K562 (cell line): Measurements from ENCODE around the gene MPC2. TPM values are rescaled to one million over a fixed set of nuclear protein-coding genes. Genes with fewer than 3 reads are reported as not detected.
A peak's percentile ranks its signal among the peaks of the same experiment; 100 is the strongest.

Experiments used
- ATAC-seq: fragments of 200-7000 bp; cut with Tn5 transposase; 3 replicates; pipeline ENCODE4 v1.9.1; 2020; ENCODE audit warnings: moderate library complexity
- BruUV-seq: library from RNA; stranded (reverse); fragments of 400-500 nt; replicated peaks from 2 replicates; lab custom pipeline; 2021; lab: Mats Ljungman, UMichigan
- CTCF ChIA-PET: fragments of 300-600 bp; formaldehyde crosslinking; extraction: SDS; loops from one replicate; lab custom pipeline; 2021; ENCODE audit warnings: low intra/inter-chr PET ratio; lab: Yijun Ruan, JAX
- POLR2A ChIA-PET: fragments of 300-600, 350-650 bp; sonication (Branson Sonifier 250); formaldehyde crosslinking; extraction: SDS; loops from one replicate; lab custom pipeline; 2021; ENCODE audit warnings: antibody characterized with exemption, inconsistent platforms; lab: Yijun Ruan, JAX
- DNase-seq, 4 experiments: peaks; one replicate each; pipeline versions ENCODE4 v3.0.0 to v3.0.0-alpha.2; 2011 to 2018; ENCODE audit warnings: low spot score in 3 of 4, mixed read lengths in 3 of 4; ENCODE audit errors: extremely low read depth in 1 of 4
- FAIRE-seq: peaks from 2 replicates; lab custom pipeline; 2011; peaks lifted over from hg19 to GRCh38; lab: Jason Lieb, UNC
- H2AFZ ChIP-seq: 2 replicates; pipeline ENCODE4 v1.6.0; 2011; ENCODE audit warnings: low read depth, low read length, control low read depth, inconsistent platforms
- H3K27ac ChIP-seq: fragments of 200-600 bp; 3 replicates; pipeline ENCODE4 v1.8.0; 2011; ENCODE audit warnings: low read depth, mild to moderate bottlenecking, control low read depth, inconsistent platforms, low read length, moderate library complexity, mixed read lengths; ENCODE audit errors: extremely low read depth
- H3K27me3 ChIP-seq, 2 experiments: fragments of 300-600 bp in 1 of 2; 2 replicates in 1 of 2; 3 replicates in 1 of 2; pipeline versions ENCODE4 v1.6.0 to v1.8.0; 2011; ENCODE audit warnings: inconsistent platforms in 2 of 2, low read length in 2 of 2, mild to moderate bottlenecking in 1 of 2, mixed read lengths in 1 of 2, moderate library complexity in 1 of 2; ENCODE audit not compliant: control insufficient read depth in 2 of 2, insufficient read depth in 2 of 2
- H3K36me3 ChIP-seq: fragments of 300-600 bp; 3 replicates; pipeline ENCODE4 v1.8.0; 2011; ENCODE audit warnings: mild to moderate bottlenecking, low read length, inconsistent platforms; ENCODE audit not compliant: control insufficient read depth, insufficient read depth
- H3K4me1 ChIP-seq, 2 experiments: fragments of 200-600 bp in 1 of 2; replicated peaks in 1 of 2; 2 replicates in 1 of 2; 3 replicates in 1 of 2; pipeline versions ENCODE4 v1.5.1 to v1.8.0; 2011; ENCODE audit warnings: inconsistent platforms in 2 of 2, low read length in 2 of 2, mild to moderate bottlenecking in 1 of 2, mixed read lengths in 1 of 2, moderate library complexity in 1 of 2; ENCODE audit not compliant: control insufficient read depth in 2 of 2, insufficient read depth in 2 of 2
- H3K4me2 ChIP-seq: 2 replicates; pipeline ENCODE4 v1.6.1; 2011; ENCODE audit warnings: low read length, control low read depth, inconsistent platforms, mixed read lengths; ENCODE audit not compliant: insufficient read depth
- H3K4me3 ChIP-seq: fragments of 200-600 bp; sonication (generic), shearing (Covaris generic); 2 replicates; pipeline ENCODE4 v1.5.1; 2016; ENCODE audit warnings: control low read depth, inconsistent platforms
- H3K79me2 ChIP-seq: fragments of 200-600 bp; 3 replicates; pipeline ENCODE4 v1.8.0; 2011; ENCODE audit warnings: low read length, inconsistent platforms; ENCODE audit not compliant: control insufficient read depth, insufficient read depth
- H3K9ac ChIP-seq, 2 experiments: 2 replicates each; pipeline versions ENCODE4 v1.6.0 to v1.6.1; 2011; ENCODE audit warnings: low read depth in 2 of 2, low read length in 2 of 2, control low read depth in 1 of 2, inconsistent platforms in 1 of 2, mild to moderate bottlenecking in 1 of 2, mixed read lengths in 1 of 2; ENCODE audit not compliant: insufficient read depth in 1 of 2
- H3K9me1 ChIP-seq: one replicate; pipeline ENCODE4 v1.6.0; 2011; ENCODE audit warnings: inconsistent platforms, mild to moderate bottlenecking, low read length, moderate library complexity; ENCODE audit not compliant: control insufficient read depth, insufficient read depth
- H3K9me3 ChIP-seq: replicated peaks from 2 replicates; pipeline ENCODE4 v1.5.1; 2011; ENCODE audit warnings: low read depth, low read length, inconsistent platforms; ENCODE audit not compliant: control insufficient read depth, insufficient read depth
- H4K20me1 ChIP-seq: replicated peaks from 2 replicates; pipeline ENCODE4 v1.6.1; 2011; ENCODE audit warnings: low read length, inconsistent platforms, mixed read lengths; ENCODE audit not compliant: control insufficient read depth, insufficient read depth
- DNMT1 ChIP-seq: fragments of 450-650 bp; IDR thresholded peaks from 2 replicates; pipeline ENCODE4 v1.6.1; 2016; ENCODE audit warnings: antibody characterized with exemption, mild to moderate bottlenecking
- EZH2 ChIP-seq: IDR thresholded peaks from 2 replicates; pipeline ENCODE4 v1.6.1; 2012; ENCODE audit warnings: low read depth, mild to moderate bottlenecking, inconsistent platforms, low read length, borderline replicate concordance
- FOXJ2 ChIP-seq: fragments of 200-800 bp; sonication (Bioruptor generic); IDR thresholded peaks from 2 replicates; pipeline ENCODE4 v1.6.1; 2016; ENCODE audit warnings: missing genetic modification characterization, missing compliant biosample characterization
- FOXP1 ChIP-seq: sonication (generic); formaldehyde crosslinking; IDR thresholded peaks from 2 replicates; pipeline ENCODE4 v1.8.0; 2022; ENCODE audit warnings: mild to moderate bottlenecking, missing genetic modification reagents
- GATA2 ChIP-seq: sonication (generic); formaldehyde crosslinking; IDR thresholded peaks from 2 replicates; pipeline ENCODE4 v1.4.0; 2020; ENCODE audit warnings: mild to moderate bottlenecking, missing genetic modification reagents
- HOXB6 ChIP-seq: fragments of 250-450 bp; sonication (Bioruptor Pico); IDR thresholded peaks from 2 replicates; pipeline ENCODE4 v1.5.1; 2022; ENCODE audit warnings: mild to moderate bottlenecking, borderline replicate concordance
- MAFK ChIP-seq: IDR thresholded peaks from 2 replicates; pipeline ENCODE4 v1.6.1; 2011; ENCODE audit warnings: low read length, improper control_type of control experiment
- SIN3B ChIP-seq: fragments of 450-650 bp; IDR thresholded peaks from 2 replicates; pipeline ENCODE4 v1.6.1; 2017; ENCODE audit warnings: low read depth, mild to moderate bottlenecking, moderate library complexity
- ZC3H4 ChIP-seq: sonication (generic); formaldehyde crosslinking; IDR thresholded peaks from 2 replicates; pipeline ENCODE4 v1.9.0; 2021; ENCODE audit warnings: missing genetic modification reagents, borderline replicate concordance
- ZNF217 ChIP-seq: sonication (generic); formaldehyde crosslinking; IDR thresholded peaks from 2 replicates; pipeline ENCODE4 v1.8.0; 2022; ENCODE audit warnings: mild to moderate bottlenecking, missing genetic modification reagents
- ZNF589 ChIP-seq: fragments of 200-800 bp; sonication (Bioruptor generic); IDR thresholded peaks from 2 replicates; pipeline ENCODE4 v1.6.1; 2016; ENCODE audit warnings: low read depth, missing genetic modification characterization, missing compliant biosample characterization
- ZNF644 ChIP-seq: fragments of 200-800 bp; sonication (Bioruptor generic); IDR thresholded peaks from 2 replicates; pipeline ENCODE4 v1.6.1; 2016; ENCODE audit warnings: low read depth, missing genetic modification characterization, missing compliant biosample characterization
- WGBS: fragments of 100-300 bp; shearing (Covaris generic); methylation state at CpG from one replicate; pipeline ENCODE4 v1.1.6; 2016; ENCODE audit warnings: low coverage, mixed read lengths; ENCODE audit not compliant: insufficient coverage; ENCODE audit errors: missing lambda C conversion rate; 5-methylcytosine and 5-hydroxymethylcytosine counted together
- in situ Hi-C: fragments of 300-500 bp; cut with MboI; formaldehyde crosslinking; loops from 4 replicates; pipeline ENCODE4 v1.15.0; 2018; ENCODE audit warnings: inconsistent platforms, mixed read lengths
- intact Hi-C: fragments of 100-400 bp; cut with micrococcal nuclease; formaldehyde crosslinking; loops from 2 replicates; pipeline ENCODE4 v1.14.2; 2022
- polyA plus RNA-seq, 8 experiments: library from polyadenylated mRNA; depleted of rRNA in 4 of 8; stranded (reverse) in 5 of 8; unstranded in 3 of 8; fragments of >200 nt; fragmentation: Nextera tagmentation in 2 of 8; fragmentation: Illumina TruSeq in 1 of 8; extraction: Ambion mirVana in 2 of 8; extraction: Trizol in 1 of 8; gene quantifications; 2 replicates each; pipeline versions ENCODE4 v1.2.1 to v1.2.3, GENCODE V29; 2011 to 2014; ENCODE audit warnings: inconsistent platforms in 1 of 8, missing spikeins in 1 of 8
- total RNA-seq, 7 experiments: library from RNA; depleted of rRNA in 6 of 7; stranded (reverse); fragments of >200 nt in 6 of 7; fragmentation: Illumina TruSeq in 2 of 7; extraction: Trizol in 2 of 7; gene quantifications; 2 replicates each; pipeline versions ENCODE4 v1.2.1 to v1.2.3, GENCODE V29; 2011 to 2021; ENCODE audit warnings: low replicate concordance in 1 of 7
- TF ChIP-seq, protein P1 (sequence below): sonication (generic); formaldehyde crosslinking; IDR thresholded peaks from 2 replicates; pipeline ENCODE4 v1.8.1; 2022; ENCODE audit warnings: missing genetic modification reagents
- TF ChIP-seq, protein P2 (sequence below): fragments of 450-650 bp; formaldehyde crosslinking; conservative IDR thresholded peaks from 2 replicates; pipeline ENCODE4 v1.4.0; 2022; ENCODE audit warnings: mild to moderate bottlenecking, missing genetic modification characterization
- TF ChIP-seq, protein P3 (sequence below): fragments of 250-450 bp; sonication (Bioruptor Pico); IDR thresholded peaks from 2 replicates; pipeline ENCODE4 v1.4.0; 2020; ENCODE audit warnings: mild to moderate bottlenecking, moderate library complexity, borderline replicate concordance

The MPC2 gene
- total and polyA plus RNA-seq, 9 of the 15 experiments (the other 6 are each of a cell fraction or from before 2014, with no cell fraction given) = 70.7 to 179 (median 144) TPM

DNA sequence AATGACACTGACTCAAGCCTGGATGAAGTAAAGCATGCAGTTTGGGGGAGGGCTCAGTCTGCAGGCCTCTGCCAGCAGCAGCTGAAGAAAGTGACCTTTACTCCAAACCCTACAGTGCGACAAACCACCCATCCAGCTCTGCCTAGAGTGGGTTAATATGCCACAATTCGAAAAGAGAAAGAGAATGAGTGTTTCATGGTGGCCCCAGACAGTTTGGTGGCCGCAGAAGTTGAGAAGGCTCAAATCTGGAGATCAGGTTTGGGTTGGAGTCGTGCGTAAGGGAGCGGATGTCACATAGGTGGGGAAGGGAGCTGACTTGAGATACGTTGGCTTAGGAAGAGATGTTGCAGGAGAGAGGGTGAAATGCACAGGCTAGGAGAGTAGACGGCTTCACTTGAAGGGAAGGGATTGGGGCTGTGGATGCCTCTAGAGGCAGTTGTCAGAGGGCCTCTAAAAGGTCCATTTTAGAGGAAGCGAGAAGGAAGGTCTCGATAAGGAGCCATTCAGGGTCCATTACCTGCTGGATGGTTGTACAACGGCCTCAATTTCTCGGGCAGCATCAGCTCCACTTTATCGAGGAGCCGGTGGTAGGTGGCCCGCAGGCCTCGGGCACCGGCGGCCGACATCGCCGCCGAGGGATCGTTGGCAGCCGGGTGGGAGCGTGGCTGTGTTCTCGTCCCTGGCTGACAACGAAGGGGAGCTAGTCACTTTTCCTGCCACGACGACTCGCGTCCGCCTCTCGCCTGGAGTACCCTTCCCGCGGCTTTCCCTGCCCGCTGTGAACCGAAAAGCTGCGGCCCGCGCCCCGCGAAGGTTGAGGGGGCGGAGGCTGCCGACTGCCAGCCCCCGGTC lies 1.4 kb downstream of the MPC2 start:
- CTCF ChIA-PET = no interaction called here
- POLR2A ChIA-PET = interaction anchor here (0.6 to 3.1 kb wide), 26 partner anchors 8 to 382 kb away, joined by 3 to 24 read pairs (median 3); partner anchors contain the start of gene CREG1
- no peaks in the 10 kb centered on the region for H3K36me3 ChIP-seq
- no peaks in the 10 kb centered on the region for H3K9me1 ChIP-seq
- peaks cover 8 to 15% of the 10 kb centered on the region in 2 experiments; a peak in 4 of 5 replicates for H3K4me1 ChIP-seq
- H4K20me1 ChIP-seq = 0 out of 2 replicates have a peak, but pooled peaks cover 9% of the 10 kb centered on the region
- peak overlapping the region; percentile 98 for H3K4me2 ChIP-seq
- DNase-seq (peak in 2 of 4 experiments; percentile 50 to 72), FAIRE-seq (peak; percentile 73), ATAC-seq (peak; percentile 23)
- peak overlapping the region; percentile 84 for H2AFZ ChIP-seq
- WGBS = under 1% methylated on average over 45 of the region's 45 CpGs
- peak overlapping the region; percentile 95 to 97 for H3K9ac ChIP-seq
- peak overlapping the region; percentile 98 for H3K27ac ChIP-seq
- H3K4me3 ChIP-seq = peak overlapping the region; percentile 81
- no peaks in the 10 kb centered on the region for H3K27me3 ChIP-seq
- peaks cover 97% of the 10 kb centered on the region for H3K79me2 ChIP-seq
- intact Hi-C loops = loop anchor here (2.0 to 10.0 kb wide), 8 partner anchors 69 to 383 kb away; partner anchors contain the start of genes CREG1 and RCSD1
- in situ Hi-C loops = no loop called here
- BruUV-seq = TSS peak; percentile 53
- H3K9me3 ChIP-seq = no peaks in the 10 kb centered on the region
- TF ChIP-seq ZNF589 (CRISPR knock-in tag) (no peak), ZNF644 (0 out of 2 replicates have a peak, but pooled peaks have one; percentile 36), MAFK (no peak), GATA2 (CRISPR knock-in tag) (no peak), DNMT1 (0 out of 2 replicates have a peak, but pooled peaks have one; percentile 60), FOXJ2 (tag) (0 out of 2 replicates have a peak, but pooled peaks have one; percentile 9), SIN3B (no peak), HOXB6 (CRISPR knock-in tag) (0 out of 2 replicates have a peak, but pooled peaks have one; percentile 56), ZC3H4 (peak; percentile 76; the same call in 1 of the 2 replicates), EZH2 (no peak), FOXP1 (CRISPR knock-in tag) (no peak), ZNF217 (no peak)
- TF ChIP-seq, protein P1, sequence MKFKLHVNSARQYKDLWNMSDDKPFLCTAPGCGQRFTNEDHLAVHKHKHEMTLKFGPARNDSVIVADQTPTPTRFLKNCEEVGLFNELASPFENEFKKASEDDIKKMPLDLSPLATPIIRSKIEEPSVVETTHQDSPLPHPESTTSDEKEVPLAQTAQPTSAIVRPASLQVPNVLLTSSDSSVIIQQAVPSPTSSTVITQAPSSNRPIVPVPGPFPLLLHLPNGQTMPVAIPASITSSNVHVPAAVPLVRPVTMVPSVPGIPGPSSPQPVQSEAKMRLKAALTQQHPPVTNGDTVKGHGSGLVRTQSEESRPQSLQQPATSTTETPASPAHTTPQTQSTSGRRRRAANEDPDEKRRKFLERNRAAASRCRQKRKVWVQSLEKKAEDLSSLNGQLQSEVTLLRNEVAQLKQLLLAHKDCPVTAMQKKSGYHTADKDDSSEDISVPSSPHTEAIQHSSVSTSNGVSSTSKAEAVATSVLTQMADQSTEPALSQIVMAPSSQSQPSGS (CRISPR knock-in tag) = no peak
- TF ChIP-seq, protein P2, sequence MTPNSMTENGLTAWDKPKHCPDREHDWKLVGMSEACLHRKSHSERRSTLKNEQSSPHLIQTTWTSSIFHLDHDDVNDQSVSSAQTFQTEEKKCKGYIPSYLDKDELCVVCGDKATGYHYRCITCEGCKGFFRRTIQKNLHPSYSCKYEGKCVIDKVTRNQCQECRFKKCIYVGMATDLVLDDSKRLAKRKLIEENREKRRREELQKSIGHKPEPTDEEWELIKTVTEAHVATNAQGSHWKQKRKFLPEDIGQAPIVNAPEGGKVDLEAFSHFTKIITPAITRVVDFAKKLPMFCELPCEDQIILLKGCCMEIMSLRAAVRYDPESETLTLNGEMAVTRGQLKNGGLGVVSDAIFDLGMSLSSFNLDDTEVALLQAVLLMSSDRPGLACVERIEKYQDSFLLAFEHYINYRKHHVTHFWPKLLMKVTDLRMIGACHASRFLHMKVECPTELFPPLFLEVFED (CRISPR knock-in tag) = 0 out of 2 replicates have a peak, but pooled peaks have one; percentile 24
- TF ChIP-seq, protein P3, sequence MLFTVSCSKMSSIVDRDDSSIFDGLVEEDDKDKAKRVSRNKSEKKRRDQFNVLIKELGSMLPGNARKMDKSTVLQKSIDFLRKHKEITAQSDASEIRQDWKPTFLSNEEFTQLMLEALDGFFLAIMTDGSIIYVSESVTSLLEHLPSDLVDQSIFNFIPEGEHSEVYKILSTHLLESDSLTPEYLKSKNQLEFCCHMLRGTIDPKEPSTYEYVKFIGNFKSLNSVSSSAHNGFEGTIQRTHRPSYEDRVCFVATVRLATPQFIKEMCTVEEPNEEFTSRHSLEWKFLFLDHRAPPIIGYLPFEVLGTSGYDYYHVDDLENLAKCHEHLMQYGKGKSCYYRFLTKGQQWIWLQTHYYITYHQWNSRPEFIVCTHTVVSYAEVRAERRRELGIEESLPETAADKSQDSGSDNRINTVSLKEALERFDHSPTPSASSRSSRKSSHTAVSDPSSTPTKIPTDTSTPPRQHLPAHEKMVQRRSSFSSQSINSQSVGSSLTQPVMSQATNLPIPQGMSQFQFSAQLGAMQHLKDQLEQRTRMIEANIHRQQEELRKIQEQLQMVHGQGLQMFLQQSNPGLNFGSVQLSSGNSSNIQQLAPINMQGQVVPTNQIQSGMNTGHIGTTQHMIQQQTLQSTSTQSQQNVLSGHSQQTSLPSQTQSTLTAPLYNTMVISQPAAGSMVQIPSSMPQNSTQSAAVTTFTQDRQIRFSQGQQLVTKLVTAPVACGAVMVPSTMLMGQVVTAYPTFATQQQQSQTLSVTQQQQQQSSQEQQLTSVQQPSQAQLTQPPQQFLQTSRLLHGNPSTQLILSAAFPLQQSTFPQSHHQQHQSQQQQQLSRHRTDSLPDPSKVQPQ (CRISPR knock-in tag) = no peak
